SU-DHL-6 (cell line): ENCODE results near the gene TCEAL8.
"Not testable (repeated sequence)": the region's sequence is repeated elsewhere in the genome, so short reads cannot be mapped to it uniquely, and the experiment has no call there.

Experiments used
- H2AFZ ChIP-seq: fragments of 200-600 bp; sonication (generic); 2 replicates; pipeline ENCODE4 v1.6.1; 2014; ENCODE audit warnings: low read depth, mild to moderate bottlenecking, moderate library complexity, mixed read lengths, antibody characterized with exemption, low read length; ENCODE audit not compliant: severe bottlenecking
- H3F3A ChIP-seq: fragments of 200-600 bp; shearing (Covaris generic); 2 replicates; pipeline ENCODE4 v1.6.0; 2016; ENCODE audit warnings: antibody characterized with exemption, mild to moderate bottlenecking; ENCODE audit not compliant: insufficient read depth
- H3K27ac ChIP-seq: fragments of 200-600 bp; sonication (generic); 2 replicates; pipeline ENCODE4 v1.5.1; 2016; ENCODE audit warnings: low read depth, mild to moderate bottlenecking, low read length, moderate library complexity, mixed read lengths
- H3K27me3 ChIP-seq: fragments of 200-600 bp; sonication (generic), shearing (Covaris generic); 2 replicates; pipeline ENCODE4 v1.6.0; 2014; ENCODE audit warnings: mild to moderate bottlenecking, low read length
- H3K36me3 ChIP-seq: fragments of 200-600 bp; sonication (generic); 2 replicates; pipeline ENCODE4 v1.6.1; 2014; ENCODE audit warnings: mild to moderate bottlenecking, low read length, mixed read lengths
- H3K4me2 ChIP-seq: fragments of 300-600, 200-600 bp; shearing (Covaris generic), sonication (generic); 2 replicates; pipeline ENCODE4 v1.6.0; 2014; ENCODE audit warnings: low read length, low read depth, mild to moderate bottlenecking; ENCODE audit not compliant: poor library complexity, severe bottlenecking
- H3K4me3 ChIP-seq: fragments of 200-600 bp; sonication (generic); 2 replicates; pipeline ENCODE4 v1.5.1; 2014; ENCODE audit warnings: antibody characterized with exemption, low read length, mild to moderate bottlenecking, mixed read lengths; ENCODE audit not compliant: insufficient read depth, poor library complexity, severe bottlenecking
- H3K79me2 ChIP-seq: fragments of 200-600 bp; sonication (generic); 2 replicates; pipeline ENCODE4 v1.6.1; 2014; ENCODE audit warnings: mild to moderate bottlenecking, low read length, moderate library complexity; ENCODE audit not compliant: insufficient read depth
- H3K9ac ChIP-seq: fragments of 200-600 bp; sonication (generic); 2 replicates; pipeline ENCODE4 v1.7.0; 2014; ENCODE audit warnings: mild to moderate bottlenecking, low read length
- H3K9me2 ChIP-seq: fragments of 200-600 bp; sonication (generic); replicated peaks from 2 replicates; pipeline ENCODE4 v1.6.1; 2014; ENCODE audit warnings: low read length; ENCODE audit not compliant: insufficient read depth
- H3K9me3 ChIP-seq: fragments of 200-600 bp; sonication (generic); 2 replicates; pipeline ENCODE4 v1.6.1; 2014; ENCODE audit warnings: low read length, mixed read lengths; ENCODE audit not compliant: insufficient read depth
- H4K20me1 ChIP-seq: fragments of 200-600 bp; sonication (generic); 2 replicates; pipeline ENCODE4 v1.6.1; 2014; ENCODE audit warnings: low read depth, mild to moderate bottlenecking, antibody characterized with exemption, low read length, moderate library complexity, mixed read lengths
- CTCF ChIP-seq: fragments of 200-600 bp; sonication (generic); IDR thresholded peaks from one replicate; pipeline ENCODE4 v1.5.1; 2017; ENCODE audit warnings: antibody characterized with exemption, mild to moderate bottlenecking, low read length, moderate library complexity; ENCODE audit not compliant: insufficient read depth, poor library complexity, severe bottlenecking
- EZH2phosphoT487 ChIP-seq: fragments of 200-600 bp; sonication (generic), shearing (Covaris generic); conservative IDR thresholded peaks from 2 replicates; pipeline ENCODE4 v1.6.1; 2018; ENCODE audit warnings: mild to moderate bottlenecking, antibody characterized with exemption, low read length, moderate library complexity, mixed read lengths

The TCEAL8 gene

GRCh38 chrX:103234869-103235268 is 20.1 kb downstream of the TCEAL8 start:
- Histone ChIP-seq H3K9me2 (no peaks in the 10 kb centered on the region), H2AFZ (no peak overlapping the region), H3K79me2 (no peaks in the 10 kb centered on the region), H3K4me3 (no peak overlapping the region), H4K20me1 (no peaks in the 10 kb centered on the region), H3K36me3 (no peaks in the 10 kb centered on the region), H3K9ac (no peak overlapping the region), H3K27ac (no peak overlapping the region), H3K27me3 (no peaks in the 10 kb centered on the region), H3K4me2 (no peak overlapping the region), H3F3A (no peaks in the 10 kb centered on the region), H3K9me3 (no peaks in the 10 kb centered on the region)
- no peak for TF ChIP-seq CTCF
- no peak for TF ChIP-seq EZH2phosphoT487

DNA sequence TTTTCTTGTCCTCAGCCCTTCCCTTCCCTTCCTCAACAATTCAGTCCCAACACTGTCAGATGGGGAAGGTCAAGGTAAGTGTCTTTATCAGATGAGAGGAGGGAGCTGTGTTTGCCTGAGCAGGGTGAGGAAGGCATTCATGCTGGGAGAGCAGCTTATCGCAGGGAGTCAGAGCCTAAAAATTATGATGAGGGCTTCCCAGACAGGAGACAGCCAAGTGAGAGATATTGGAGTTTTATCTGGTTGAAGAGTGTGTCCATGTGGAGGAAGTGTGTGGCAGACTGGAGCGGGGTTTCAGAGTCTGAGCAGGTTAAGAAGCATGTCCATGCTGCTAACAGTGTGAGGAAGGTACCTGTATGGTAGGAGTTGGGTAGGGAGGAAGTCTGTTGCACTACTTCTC is 21.7 kb downstream of the TCEAL8 start:
- no peaks in the 10 kb centered on the region for H3K9me2 ChIP-seq
- H3K9ac ChIP-seq = no peak overlapping the region
- no peaks in the 10 kb centered on the region for H3K36me3 ChIP-seq
- no peaks in the 10 kb centered on the region for H3K27me3 ChIP-seq
- no peaks in the 10 kb centered on the region for H3F3A ChIP-seq
- H3K27ac ChIP-seq = no peak overlapping the region
- no peaks in the 10 kb centered on the region for H4K20me1 ChIP-seq
- H3K4me2 ChIP-seq = no peak overlapping the region
- TF ChIP-seq EZH2phosphoT487 = no peak
- TF ChIP-seq CTCF = no peak
- no peak overlapping the region for H3K4me3 ChIP-seq
- no peaks in the 10 kb centered on the region for H3K79me2 ChIP-seq
- H2AFZ ChIP-seq = no peak overlapping the region
- H3K9me3 ChIP-seq = no peaks in the 10 kb centered on the region

DNA sequence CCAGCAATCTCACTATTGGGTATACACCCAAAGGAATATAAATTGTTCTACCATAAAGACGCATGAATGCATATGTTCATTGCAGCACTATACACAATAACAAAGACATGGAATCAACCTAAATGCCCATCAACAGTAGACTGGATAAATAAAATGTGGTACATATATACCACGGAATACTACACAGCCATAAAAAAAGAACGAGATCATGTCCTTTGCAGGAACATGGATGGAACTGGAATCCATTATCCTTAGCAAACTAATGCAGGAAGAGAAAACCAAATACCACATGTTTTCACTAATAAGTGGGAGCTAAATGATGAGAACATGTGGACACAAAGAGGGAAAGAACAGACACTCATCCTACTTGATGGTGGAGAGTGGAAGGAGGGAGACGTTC is 29.0 kb downstream of the TCEAL8 start:
- H3K36me3 ChIP-seq, H3K4me3 ChIP-seq: not testable (repeated sequence)

GRCh38 chrX:103220511-103221323 is 34.2 kb downstream of the TCEAL8 start:
- H3K79me2 ChIP-seq = no peaks in the 10 kb centered on the region
- no peaks in the 10 kb centered on the region for H3K9me3 ChIP-seq
- no peaks in the 10 kb centered on the region for H3F3A ChIP-seq
- no peak overlapping the region for H3K27ac ChIP-seq
- H2AFZ ChIP-seq = no peak overlapping the region
- H3K4me3 ChIP-seq = no peak overlapping the region
- no peaks in the 10 kb centered on the region for H3K36me3 ChIP-seq
- H3K4me2 ChIP-seq = no peak overlapping the region
- no peaks in the 10 kb centered on the region for H3K9me2 ChIP-seq
- H4K20me1 ChIP-seq = no peaks in the 10 kb centered on the region
- no peaks in the 10 kb centered on the region for H3K27me3 ChIP-seq
- H3K9ac ChIP-seq = no peak overlapping the region
- no peak for TF ChIP-seq CTCF
- TF ChIP-seq EZH2phosphoT487 = no peak

More for the DNA sequence above, 29.0 kb downstream of the TCEAL8 start:
- H3K4me2 ChIP-seq, H3F3A ChIP-seq, H3K79me2 ChIP-seq, H3K9me3 ChIP-seq, H3K9ac ChIP-seq, H2AFZ ChIP-seq, H4K20me1 ChIP-seq, H3K27me3 ChIP-seq, H3K27ac ChIP-seq, H3K9me2 ChIP-seq: not testable (repeated sequence)
